ENCODE results near the gene ST3GAL3.

ST3GAL3 gene

DNA sequence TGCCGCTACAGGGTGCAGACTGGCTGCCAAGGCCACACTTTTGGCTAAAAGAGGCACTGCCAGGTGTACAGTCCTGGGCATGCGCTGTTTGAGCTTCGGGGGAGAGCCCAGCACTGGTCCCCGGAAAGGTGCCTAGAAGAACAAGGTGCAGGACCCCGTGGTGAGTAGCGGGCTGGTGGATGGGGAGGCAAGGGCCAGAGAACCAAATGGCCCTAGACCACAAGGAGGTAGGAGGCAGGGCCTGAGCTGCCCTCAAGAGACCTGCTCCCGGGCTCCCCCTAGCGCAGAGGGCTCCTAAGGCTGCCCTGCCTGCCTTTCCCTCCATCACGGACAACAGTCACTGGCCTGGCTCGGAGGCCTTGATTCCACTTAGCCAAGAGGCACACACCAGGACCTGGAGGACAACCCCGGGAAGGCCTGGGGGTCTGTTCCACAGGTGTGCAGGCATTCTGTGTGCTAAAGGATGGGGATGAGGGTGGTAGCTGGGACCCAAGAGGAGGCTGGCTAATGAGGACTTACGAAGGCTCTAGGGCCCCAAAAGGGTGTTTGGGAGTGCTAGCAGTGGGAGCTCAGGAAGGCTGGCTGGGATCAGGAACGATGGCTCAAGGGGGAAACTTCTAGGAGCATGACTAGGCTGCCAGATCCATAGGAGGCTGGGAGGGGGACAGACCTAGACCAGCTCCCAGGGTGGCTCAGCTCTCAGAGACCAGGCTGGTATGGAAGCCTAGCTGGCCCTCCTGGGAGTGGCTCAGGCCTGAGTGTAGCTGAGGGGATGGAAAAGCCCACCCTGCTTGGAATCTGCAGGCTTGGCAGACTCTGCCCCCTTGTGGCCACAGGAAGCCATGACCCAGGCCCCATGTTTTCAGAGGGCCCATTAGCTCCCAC, 227.0 kb downstream of the ST3GAL3 start (continued):
- no peak for TF ChIP-seq TSHZ1 (tag by site-specific recombination; IDR thresholded peaks at IDR 0.05; ENCODE audit: borderline replicate concordance)
- TF ChIP-seq ZNF274 (IDR thresholded peaks at IDR 0.05; ENCODE audit: low read length), result no peak
- TF ChIP-seq ZNF274 (tag by site-specific recombination; IDR thresholded peaks at IDR 0.05; ENCODE audit: borderline replicate concordance), result no peak
- TF ChIP-seq, protein P1, sequence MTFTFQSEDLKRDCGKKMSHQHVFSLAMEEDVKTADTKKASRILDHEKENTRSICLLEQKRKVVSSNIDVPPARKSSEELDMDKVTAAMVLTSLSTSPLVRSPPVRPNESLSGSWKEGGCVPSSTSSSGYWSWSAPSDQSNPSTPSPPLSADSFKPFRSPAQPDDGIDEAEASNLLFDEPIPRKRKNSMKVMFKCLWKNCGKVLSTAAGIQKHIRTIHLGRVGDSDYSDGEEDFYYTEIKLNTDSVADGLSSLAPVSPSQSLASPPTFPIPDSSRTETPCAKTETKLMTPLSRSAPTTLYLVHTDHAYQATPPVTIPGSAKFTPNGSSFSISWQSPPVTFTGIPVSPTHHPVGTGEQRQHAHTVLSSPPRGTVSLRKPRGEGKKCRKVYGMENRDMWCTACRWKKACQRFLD (tag by site-specific recombination; IDR thresholded peaks at IDR 0.05), result no peak
- TF ChIP-seq CTCF (tag by site-specific recombination; IDR thresholded peaks at IDR 0.05), result peak; percentile 75
- no peak for TF ChIP-seq FEZF1 (tag by site-specific recombination; IDR thresholded peaks at IDR 0.05)
- TF ChIP-seq ZNF280C (tag by site-specific recombination; IDR thresholded peaks at IDR 0.05), result no peak
- TF ChIP-seq ZNF140 (tag by site-specific recombination; IDR thresholded peaks at IDR 0.05), result no peak
- TF ChIP-seq, protein P2, sequence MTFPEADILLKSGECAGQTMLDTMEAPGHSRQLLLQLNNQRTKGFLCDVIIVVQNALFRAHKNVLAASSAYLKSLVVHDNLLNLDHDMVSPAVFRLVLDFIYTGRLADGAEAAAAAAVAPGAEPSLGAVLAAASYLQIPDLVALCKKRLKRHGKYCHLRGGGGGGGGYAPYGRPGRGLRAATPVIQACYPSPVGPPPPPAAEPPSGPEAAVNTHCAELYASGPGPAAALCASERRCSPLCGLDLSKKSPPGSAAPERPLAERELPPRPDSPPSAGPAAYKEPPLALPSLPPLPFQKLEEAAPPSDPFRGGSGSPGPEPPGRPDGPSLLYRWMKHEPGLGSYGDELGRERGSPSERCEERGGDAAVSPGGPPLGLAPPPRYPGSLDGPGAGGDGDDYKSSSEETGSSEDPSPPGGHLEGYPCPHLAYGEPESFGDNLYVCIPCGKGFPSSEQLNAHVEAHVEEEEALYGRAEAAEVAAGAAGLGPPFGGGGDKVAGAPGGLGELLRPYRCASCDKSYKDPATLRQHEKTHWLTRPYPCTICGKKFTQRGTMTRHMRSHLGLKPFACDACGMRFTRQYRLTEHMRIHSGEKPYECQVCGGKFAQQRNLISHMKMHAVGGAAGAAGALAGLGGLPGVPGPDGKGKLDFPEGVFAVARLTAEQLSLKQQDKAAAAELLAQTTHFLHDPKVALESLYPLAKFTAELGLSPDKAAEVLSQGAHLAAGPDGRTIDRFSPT (tag by site-specific recombination; IDR thresholded peaks at IDR 0.05), result no peak
- no peak for TF ChIP-seq ZNF449 (tag by site-specific recombination; IDR thresholded peaks at IDR 0.05)
- TF ChIP-seq OSR2 (tag by site-specific recombination; IDR thresholded peaks at IDR 0.05), result no peak
- no peak for TF ChIP-seq ZNF433 (tag by site-specific recombination; IDR thresholded peaks at IDR 0.05; ENCODE audit: low read depth)
- TF ChIP-seq ZNF654 (tag by site-specific recombination; IDR thresholded peaks at IDR 0.05; ENCODE audit: low read depth), result peak; percentile 85
- no peak for TF ChIP-seq ZFP41 (tag by site-specific recombination; IDR thresholded peaks at IDR 0.05; ENCODE audit: borderline replicate concordance)
- TF ChIP-seq MZF1 (tag by site-specific recombination; IDR thresholded peaks at IDR 0.05; ENCODE audit: borderline replicate concordance), result no peak
- TF ChIP-seq, protein P3, sequence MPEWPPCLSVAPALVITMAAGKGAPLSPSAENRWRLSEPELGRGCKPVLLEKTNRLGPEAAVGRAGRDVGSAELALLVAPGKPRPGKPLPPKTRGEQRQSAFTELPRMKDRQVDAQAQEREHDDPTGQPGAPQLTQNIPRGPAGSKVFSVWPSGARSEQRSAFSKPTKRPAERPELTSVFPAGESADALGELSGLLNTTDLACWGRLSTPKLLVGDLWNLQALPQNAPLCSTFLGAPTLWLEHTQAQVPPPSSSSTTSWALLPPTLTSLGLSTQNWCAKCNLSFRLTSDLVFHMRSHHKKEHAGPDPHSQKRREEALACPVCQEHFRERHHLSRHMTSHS (tag by site-specific recombination; IDR thresholded peaks at IDR 0.05), result no peak
- no peak for TF ChIP-seq ZNF26 (tag by site-specific recombination; IDR thresholded peaks at IDR 0.05)
- no peak for TF ChIP-seq ZBTB21 (tag by site-specific recombination; IDR thresholded peaks at IDR 0.05)
- no peak for TF ChIP-seq ZNF544 (tag by site-specific recombination; IDR thresholded peaks at IDR 0.05)
- no peak for TF ChIP-seq SETDB1 (IDR thresholded peaks at IDR 0.05; ENCODE audit: insufficient read length, low read length)
- TF ChIP-seq ZSCAN30 (tag by site-specific recombination; IDR thresholded peaks at IDR 0.05), result 0 out of 2 replicates have a peak, but pooled peaks have one; percentile 59
- 0 out of 2 replicates have a peak, but pooled peaks have one; percentile 19 for TF ChIP-seq GLIS2 (tag by site-specific recombination; IDR thresholded peaks at IDR 0.05)
- TF ChIP-seq ZNF16 (tag by site-specific recombination; IDR thresholded peaks at IDR 0.05; ENCODE audit: low read depth), result no peak
